ENCODE results near the gene SPHKAP.
"Not testable (repeated sequence)": the region's sequence is repeated elsewhere in the genome, so short reads cannot be mapped to it uniquely, and the experiment has no call there.

Gene SPHKAP

GRCh38 chr2:228094377-228094921 lies 87.0 kb downstream of the SPHKAP start:
- no peak for DNase-seq (ENCODE audit: low read depth)

GRCh38 chr2:228092056-228092455 lies 89.4 kb downstream of the SPHKAP start:
- DNase-seq (ENCODE audit: low read depth) = no peak

- DNase-seq (ENCODE audit: low read depth) = no peak
Observed at GRCh38 chr2:228086561-228086960, 94.9 kb downstream of the SPHKAP start.

- DNase-seq (ENCODE audit: low read depth) = no peak
Observed at GRCh38 chr2:228084717-228085116, 96.8 kb downstream of the SPHKAP start.

GRCh38 chr2:228083131-228083530 lies 98.4 kb downstream of the SPHKAP start:
- no peak for DNase-seq (ENCODE audit: low read depth)

- no peak for DNase-seq (ENCODE audit: low read depth)
Observed at GRCh38 chr2:228082571-228082970, 98.9 kb downstream of the SPHKAP start.

GRCh38 chr2:228079194-228079593 lies 102.3 kb downstream of the SPHKAP start:
- DNase-seq (ENCODE audit: low read depth) = no peak

- DNase-seq (ENCODE audit: low read depth) = not testable (repeated sequence)
Observed at GRCh38 chr2:228076695-228077094, 104.8 kb downstream of the SPHKAP start.

GRCh38 chr2:228072669-228073068 lies 108.8 kb downstream of the SPHKAP start:
- DNase-seq (ENCODE audit: low read depth) = no peak

- no peak for DNase-seq (ENCODE audit: low read depth)
Observed at GRCh38 chr2:228067309-228067708, 114.2 kb downstream of the SPHKAP start.

- DNase-seq (ENCODE audit: low read depth) = no peak
Observed at GRCh38 chr2:228066126-228066798, 115.2 kb downstream of the SPHKAP start.

GRCh38 chr2:228065686-228066085 lies 115.8 kb downstream of the SPHKAP start:
- DNase-seq (ENCODE audit: low read depth) = no peak

- no peak for DNase-seq (ENCODE audit: low read depth)
Observed at GRCh38 chr2:228064796-228065315, 116.6 kb downstream of the SPHKAP start.

- DNase-seq (ENCODE audit: low read depth) = no peak
Observed at GRCh38 chr2:228064024-228064423, 117.5 kb downstream of the SPHKAP start.

GRCh38 chr2:228063558-228063957 lies 117.9 kb downstream of the SPHKAP start:
- no peak for DNase-seq (ENCODE audit: low read depth)

- no peak for DNase-seq (ENCODE audit: low read depth)
Observed at GRCh38 chr2:228059735-228060134, 121.8 kb downstream of the SPHKAP start.

- no peak for DNase-seq (ENCODE audit: low read depth)
Observed at GRCh38 chr2:228056293-228057097, 125.0 kb downstream of the SPHKAP start.

- no peak for DNase-seq (ENCODE audit: low read depth)
Observed at GRCh38 chr2:228048838-228049490, 132.5 kb downstream of the SPHKAP start.

GRCh38 chr2:228040995-228041394 lies 140.5 kb downstream of the SPHKAP start:
- no peak for DNase-seq (ENCODE audit: low read depth)

- DNase-seq (ENCODE audit: low read depth) = no peak
Observed at GRCh38 chr2:228039752-228040534, 141.5 kb downstream of the SPHKAP start.

GRCh38 chr2:228038967-228039366 lies 142.5 kb downstream of the SPHKAP start:
- DNase-seq (ENCODE audit: low read depth) = no peak

GRCh38 chr2:228037915-228038314 lies 143.6 kb downstream of the SPHKAP start:
- DNase-seq (ENCODE audit: low read depth) = no peak
